Measurements from ENCODE around the gene HMGN4. TPM values are rescaled to one million over a fixed set of nuclear protein-coding genes. Genes with fewer than 3 reads are reported as not detected.

The HMGN4 gene
- total and polyA plus RNA-seq, 9 of the 15 experiments (the other 6 are each of a cell fraction or from before 2014, with no cell fraction given): 35.4 to 134 (median 94.1) TPM

GRCh38 chr6:26536571-26537159 lies 1.5 kb upstream of the HMGN4 start:
- no peaks in the 10 kb centered on the region for H3K9me3 ChIP-seq (replicated peaks; ENCODE audit: control insufficient read depth, insufficient read depth, low read depth, low read length)
- H3K9me1 ChIP-seq (ENCODE audit: control insufficient read depth, insufficient read depth, low read length): no peaks in the 10 kb centered on the region
- H3K79me2 ChIP-seq (ENCODE audit: control insufficient read depth, insufficient read depth, low read length): peaks cover 31% of the 10 kb centered on the region
- FAIRE-seq (no peak), DNase-seq (ENCODE audit: extremely low read depth in 1 of 4, low spot score in 3 of 4) (peak in 1 of 4 experiments; percentile 71), ATAC-seq (peak; percentile 11)
- ChIA-PET POLR2A (interaction anchor here (0.6 to 4.2 kb wide), 19 partner anchors 10 to 433 kb away, joined by 3 to 26 read pairs (median 4); a partner anchor contains a TSS), CTCF (ENCODE audit: low intra/inter-chr PET ratio) (no interaction called here)
- H4K20me1 ChIP-seq (replicated peaks; ENCODE audit: control insufficient read depth, insufficient read depth, low read length): no peaks in the 10 kb centered on the region; the same call in 1 of the 2 replicates
- in situ Hi-C loops (cut with MboI): no loop called here
- H2AFZ ChIP-seq (ENCODE audit: low read depth, low read length): peak overlapping the region; percentile 98
- intact Hi-C loops (cut with micrococcal nuclease): loop anchor here (1.0 to 5.0 kb wide), 4 partner anchors 15 to 224 kb away; no protein-coding TSS in a partner anchor
- WGBS (ENCODE audit: insufficient coverage, low coverage, missing lambda C conversion rate): 3% methylated on average over 12 of the region's 12 CpGs
- H3K4me3 ChIP-seq: peak overlapping the region; percentile 67
- no peaks in the 10 kb centered on the region for H3K27me3 ChIP-seq (ENCODE audit: control insufficient read depth in 2 of 2, insufficient read depth in 2 of 2, low read length in 2 of 2)
- peak overlapping the region; percentile 94 for H3K4me2 ChIP-seq (ENCODE audit: insufficient read depth, low read length)
- H3K36me3 ChIP-seq (ENCODE audit: control insufficient read depth, insufficient read depth, low read length): peaks cover 19% of the 10 kb centered on the region; the same call in 2 of the 3 replicates
- peak overlapping the region; percentile 80 to 90 for H3K9ac ChIP-seq (ENCODE audit: insufficient read depth in 1 of 2, low read depth in 2 of 2, low read length in 2 of 2)
- peak overlapping the region; percentile 86 for H3K27ac ChIP-seq (ENCODE audit: extremely low read depth, low read depth, low read length)
- H3K4me1 ChIP-seq (replicated peaks in 1 of 2; ENCODE audit: control insufficient read depth in 2 of 2, insufficient read depth in 2 of 2, low read length in 2 of 2): peaks cover 14 to 26% of the 10 kb centered on the region in 2 experiments
- TSS peak; percentile 35 for BruUV-seq (replicated peaks)
- no peak for TF ChIP-seq ZBTB33 (CRISPR knock-in tag; IDR thresholded peaks at IDR 0.05)
- TF ChIP-seq CCAR2 (IDR thresholded peaks at IDR 0.05; ENCODE audit: low read depth, low read length): no peak
- no peak for TF ChIP-seq ZBTB9 (CRISPR knock-in tag; IDR thresholded peaks at IDR 0.05)
- no peak for TF ChIP-seq PBX2 (CRISPR knock-in tag; IDR thresholded peaks at IDR 0.05; ENCODE audit: low read depth)
- no peak for TF ChIP-seq PBX2 (tag; conservative IDR thresholded peaks at IDR 0.05; ENCODE audit: low read depth)
- no peak for TF ChIP-seq CBX8 (IDR thresholded peaks at IDR 0.05; ENCODE audit: borderline replicate concordance, extremely low read depth, low read depth, low read length, poor library complexity, severe bottlenecking)
- TF ChIP-seq HBP1 (CRISPR knock-in tag; IDR thresholded peaks at IDR 0.05): peak; percentile 74; the same call in 1 of the 2 replicates
- no peak for TF ChIP-seq THAP7 (CRISPR knock-in tag; IDR thresholded peaks at IDR 0.05)
- no peak for TF ChIP-seq LEF1 (IDR thresholded peaks at IDR 0.05)
- no peak for TF ChIP-seq SREBF2 (CRISPR knock-in tag; IDR thresholded peaks at IDR 0.05)
- TF ChIP-seq LARP7 (IDR thresholded peaks at IDR 0.05): 0 out of 2 replicates have a peak, but pooled peaks have one; percentile 85

All from K562 (cell line).